Measurements from ENCODE around the gene HSFY1. TPM values are rescaled to one million over a fixed set of nuclear protein-coding genes. Genes with fewer than 3 reads are reported as not detected.
"Not testable (repeated sequence)": the region's sequence is repeated elsewhere in the genome, so short reads cannot be mapped to it uniquely, and the experiment has no call there.

The HSFY1 gene
- polyA plus RNA-seq (2013, experiment 1 of 2): not detected
- not detected for polyA plus RNA-seq (2013, experiment 2 of 2)

DNA sequence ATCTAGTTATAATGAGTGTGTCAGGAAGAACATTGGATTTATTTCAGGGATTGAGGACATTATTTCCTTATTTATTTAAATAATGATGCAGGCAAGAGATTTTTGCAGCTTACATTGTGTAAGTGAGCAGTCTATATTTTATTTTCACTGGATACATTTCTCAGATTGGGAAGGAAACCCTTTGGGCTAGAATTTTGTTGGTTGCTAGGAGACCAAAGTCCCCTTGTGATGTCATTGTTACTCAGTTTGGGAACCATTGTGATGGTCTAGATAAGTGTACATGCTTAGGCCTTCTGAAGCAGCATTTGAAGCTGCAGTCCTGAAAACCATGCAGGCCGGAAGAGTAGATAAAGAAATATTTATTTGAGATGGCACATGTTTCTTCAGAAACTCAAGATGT is at the start of gene HSFY1:
Gene HSFY1 (plus strand): TSS at position 301 of the 400 bp plus-strand sequence. CDS start 68 bp downstream, at position 369.
- H3K27me3 ChIP-seq (ENCODE audit: insufficient read depth, low read length); H3K27ac ChIP-seq (ENCODE audit: low read depth, low read length); H3K36me3 ChIP-seq (ENCODE audit: insufficient read depth, low read length); H3K9me3 ChIP-seq (ENCODE audit: insufficient read depth, low read depth, low read length); H3K4me1 ChIP-seq (ENCODE audit: insufficient read depth, low read length); H3K4me3 ChIP-seq (ENCODE audit: low read length); H3K9ac ChIP-seq (ENCODE audit: low read depth, low read length): not testable (repeated sequence)
- WGBS: no CpG with 5 or more reads among the region's 1 CpG

GRCh38 chrY:18504266-18504665 is 42.3 kb upstream of the HSFY1 start:
- not testable (repeated sequence) for H3K9me3 ChIP-seq (ENCODE audit: insufficient read depth, low read depth, low read length); H3K27ac ChIP-seq (ENCODE audit: low read depth, low read length); H3K27me3 ChIP-seq (ENCODE audit: insufficient read depth, low read length); H3K4me3 ChIP-seq (ENCODE audit: low read length); H3K9ac ChIP-seq (ENCODE audit: low read depth, low read length); H3K36me3 ChIP-seq (ENCODE audit: insufficient read depth, low read length); H3K4me1 ChIP-seq (ENCODE audit: insufficient read depth, low read length)
- WGBS: no CpG with 5 or more reads among the region's 5 CpGs

GRCh38 chrY:18530995-18531655 is 15.4 kb upstream of the HSFY1 start:
- H3K27me3 ChIP-seq (ENCODE audit: insufficient read depth, low read length); H3K4me1 ChIP-seq (ENCODE audit: insufficient read depth, low read length); H3K9ac ChIP-seq (ENCODE audit: low read depth, low read length); H3K9me3 ChIP-seq (ENCODE audit: insufficient read depth, low read depth, low read length); H3K36me3 ChIP-seq (ENCODE audit: insufficient read depth, low read length); H3K4me3 ChIP-seq (ENCODE audit: low read length); H3K27ac ChIP-seq (ENCODE audit: low read depth, low read length): not testable (repeated sequence)
- no CpG with 5 or more reads among the region's 2 CpGs for WGBS

- H3K4me3 ChIP-seq (ENCODE audit: low read length); H3K4me1 ChIP-seq (ENCODE audit: insufficient read depth, low read length); H3K27me3 ChIP-seq (ENCODE audit: insufficient read depth, low read length); H3K9me3 ChIP-seq (ENCODE audit: insufficient read depth, low read depth, low read length); H3K36me3 ChIP-seq (ENCODE audit: insufficient read depth, low read length); H3K9ac ChIP-seq (ENCODE audit: low read depth, low read length); H3K27ac ChIP-seq (ENCODE audit: low read depth, low read length): not testable (repeated sequence)
- no CpG with 5 or more reads among the region's 1 CpG for WGBS
Observed at GRCh38 chrY:18538952-18539351, 7.6 kb upstream of the HSFY1 start.

GRCh38 chrY:18553132-18553531 is 6.6 kb downstream of the HSFY1 start:
- not testable (repeated sequence) for H3K27ac ChIP-seq (ENCODE audit: low read depth, low read length); H3K4me1 ChIP-seq (ENCODE audit: insufficient read depth, low read length); H3K36me3 ChIP-seq (ENCODE audit: insufficient read depth, low read length); H3K9me3 ChIP-seq (ENCODE audit: insufficient read depth, low read depth, low read length); H3K4me3 ChIP-seq (ENCODE audit: low read length); H3K27me3 ChIP-seq (ENCODE audit: insufficient read depth, low read length); H3K9ac ChIP-seq (ENCODE audit: low read depth, low read length)
- WGBS: no CpG with 5 or more reads among the region's 3 CpGs

GRCh38 chrY:18565915-18566314 is 19.4 kb downstream of the HSFY1 start:
- WGBS: no CpG with 5 or more reads among the region's 3 CpGs
- not testable (repeated sequence) for H3K27ac ChIP-seq (ENCODE audit: low read depth, low read length); H3K9ac ChIP-seq (ENCODE audit: low read depth, low read length); H3K4me1 ChIP-seq (ENCODE audit: insufficient read depth, low read length); H3K4me3 ChIP-seq (ENCODE audit: low read length); H3K27me3 ChIP-seq (ENCODE audit: insufficient read depth, low read length); H3K36me3 ChIP-seq (ENCODE audit: insufficient read depth, low read length); H3K9me3 ChIP-seq (ENCODE audit: insufficient read depth, low read depth, low read length)

Data from HUES64 (cell line).